Stimulated activated memory B cell treated with anti-CD40 and anti-IgM and Interleukin-4, amounts not matched to agents 10 μg/mL and 1 μg/mL and 100 μg/mL, for 72 hours (primary cell): ENCODE results near the gene C10orf105.
A peak's percentile ranks its signal among the peaks of the same experiment; 100 is the strongest.

Experiments
- ATAC-seq: fragments of 150-1000 bp; cut with Tn5 transposase; 2 replicates; pipeline ENCODE4 v1.10.0; 2021
- H3K27ac Mint-ChIP-seq: one replicate; pipeline ENCODE4 v1.8.0; 2022; ENCODE audit warnings: mild to moderate bottlenecking, mixed read lengths
- H3K27me3 Mint-ChIP-seq: one replicate; pipeline ENCODE4 v1.8.0; 2022; ENCODE audit warnings: mixed read lengths
- H3K36me3 Mint-ChIP-seq: one replicate; pipeline ENCODE4 v1.8.0; 2022; ENCODE audit warnings: mixed read lengths
- H3K4me1 Mint-ChIP-seq: one replicate; pipeline ENCODE4 v1.8.0; 2022; ENCODE audit warnings: mixed read lengths
- H3K4me3 Mint-ChIP-seq: one replicate; pipeline ENCODE4 v1.8.0; 2022; ENCODE audit warnings: mild to moderate bottlenecking, moderate library complexity, mixed read lengths
- H3K9me3 Mint-ChIP-seq: one replicate; pipeline ENCODE4 v1.8.0; 2022; ENCODE audit warnings: mixed read lengths

C10orf105 gene

DNA sequence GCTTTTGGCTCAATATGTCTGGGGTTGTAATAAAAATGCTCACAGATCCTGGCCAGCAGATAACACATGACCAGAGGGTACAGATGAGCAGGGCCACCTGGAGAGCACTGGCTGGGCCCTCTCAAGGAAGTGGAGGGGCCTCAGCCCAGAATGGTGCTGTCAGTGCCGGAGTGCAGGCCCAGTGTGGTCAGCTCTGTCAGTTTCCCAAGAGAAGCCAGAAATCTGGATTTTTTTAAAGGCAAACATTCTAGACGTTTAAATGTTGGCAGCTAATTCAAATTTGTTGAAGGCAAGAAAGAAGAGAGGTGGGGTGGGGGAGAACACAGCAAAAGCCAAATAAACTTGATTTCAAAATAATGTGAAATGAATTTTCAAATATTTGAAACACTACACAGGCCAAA lies 2.0 kb downstream of the C10orf105 start:
- H3K4me3 Mint-ChIP-seq, result no peak overlapping the region
- no peak overlapping the region for H3K27ac Mint-ChIP-seq
- no peaks in the 10 kb centered on the region for H3K36me3 Mint-ChIP-seq
- H3K9me3 Mint-ChIP-seq, result no peaks in the 10 kb centered on the region
- H3K4me1 Mint-ChIP-seq, result peaks cover 53% of the 10 kb centered on the region
- H3K27me3 Mint-ChIP-seq, result no peaks in the 10 kb centered on the region
- ATAC-seq, result no peak

DNA sequence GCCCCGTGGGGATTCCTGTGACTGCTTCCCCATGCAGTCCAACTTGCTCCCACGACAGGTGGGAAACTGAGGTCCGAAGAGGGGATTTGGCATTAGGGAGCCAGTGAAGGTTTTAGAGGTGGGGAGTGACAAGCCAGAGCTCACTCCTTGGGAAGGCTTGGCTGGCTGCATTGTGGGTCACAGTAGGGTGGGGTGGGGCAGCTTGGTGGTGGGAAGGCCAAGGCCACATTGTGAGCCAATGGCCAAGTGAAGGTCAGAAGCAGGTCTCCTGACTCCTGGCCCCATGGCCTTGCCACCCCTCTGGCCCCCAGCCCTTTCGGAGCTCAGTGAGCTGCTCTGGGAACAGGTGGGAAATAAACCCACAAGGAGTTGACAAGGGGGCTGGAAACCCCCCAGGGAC lies 2.5 kb downstream of the C10orf105 start:
- H3K27ac Mint-ChIP-seq, result no peak overlapping the region
- ATAC-seq, result no peak
- H3K4me1 Mint-ChIP-seq, result peaks cover 53% of the 10 kb centered on the region
- no peaks in the 10 kb centered on the region for H3K9me3 Mint-ChIP-seq
- H3K27me3 Mint-ChIP-seq, result no peaks in the 10 kb centered on the region
- no peaks in the 10 kb centered on the region for H3K36me3 Mint-ChIP-seq
- H3K4me3 Mint-ChIP-seq, result no peak overlapping the region

DNA sequence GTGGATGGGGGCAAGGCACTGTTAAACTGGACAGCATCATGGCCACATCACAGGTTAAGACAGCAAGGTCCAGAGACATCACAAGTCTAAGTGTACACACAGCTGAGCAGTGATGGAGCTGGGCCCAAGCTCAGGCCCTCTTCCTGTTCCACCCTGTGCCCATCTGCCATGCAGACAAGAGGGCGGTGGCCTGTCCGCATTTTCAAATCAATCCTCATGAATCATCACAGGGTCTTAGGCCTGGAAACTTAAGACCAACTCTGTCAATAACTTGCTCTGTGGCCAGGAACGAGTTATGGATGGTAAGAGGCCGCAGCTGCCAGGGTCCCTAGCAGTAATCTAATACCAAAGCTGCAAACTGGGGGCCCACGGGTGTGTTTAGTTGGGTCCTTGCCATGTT lies 3.2 kb downstream of the C10orf105 start:
- H3K4me3 Mint-ChIP-seq, result no peak overlapping the region
- H3K27ac Mint-ChIP-seq, result no peak overlapping the region
- H3K4me1 Mint-ChIP-seq, result peaks cover 47% of the 10 kb centered on the region
- H3K36me3 Mint-ChIP-seq, result no peaks in the 10 kb centered on the region
- H3K27me3 Mint-ChIP-seq, result no peaks in the 10 kb centered on the region
- no peak for ATAC-seq
- no peaks in the 10 kb centered on the region for H3K9me3 Mint-ChIP-seq

DNA sequence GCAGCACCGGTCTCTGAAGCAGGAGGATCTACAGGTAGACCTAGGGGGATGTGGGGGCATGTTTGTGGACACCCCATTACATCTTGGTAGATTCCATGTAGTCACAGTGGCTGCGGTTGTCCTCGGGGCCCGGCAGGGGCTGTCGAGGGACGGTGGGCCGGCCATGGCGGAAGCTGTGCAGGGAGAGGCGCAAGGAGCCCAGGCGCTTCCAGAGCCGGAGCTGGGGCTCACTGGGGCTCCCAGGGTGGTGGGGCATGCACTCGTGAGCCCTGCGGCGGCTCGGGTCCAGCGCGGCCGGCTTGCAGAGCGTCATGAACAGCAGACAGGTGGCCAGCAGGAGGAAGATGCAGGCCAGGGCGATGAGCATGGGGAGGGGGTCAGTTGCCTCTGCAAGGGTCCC lies 3.7 kb downstream of the C10orf105 start:
- Mint-ChIP-seq H3K27ac (peak overlapping the region; percentile 62), H3K36me3 (no peaks in the 10 kb centered on the region), H3K9me3 (no peaks in the 10 kb centered on the region), H3K4me1 (peaks cover 46% of the 10 kb centered on the region), H3K4me3 (no peak overlapping the region), H3K27me3 (no peaks in the 10 kb centered on the region)
- no peak for ATAC-seq

DNA sequence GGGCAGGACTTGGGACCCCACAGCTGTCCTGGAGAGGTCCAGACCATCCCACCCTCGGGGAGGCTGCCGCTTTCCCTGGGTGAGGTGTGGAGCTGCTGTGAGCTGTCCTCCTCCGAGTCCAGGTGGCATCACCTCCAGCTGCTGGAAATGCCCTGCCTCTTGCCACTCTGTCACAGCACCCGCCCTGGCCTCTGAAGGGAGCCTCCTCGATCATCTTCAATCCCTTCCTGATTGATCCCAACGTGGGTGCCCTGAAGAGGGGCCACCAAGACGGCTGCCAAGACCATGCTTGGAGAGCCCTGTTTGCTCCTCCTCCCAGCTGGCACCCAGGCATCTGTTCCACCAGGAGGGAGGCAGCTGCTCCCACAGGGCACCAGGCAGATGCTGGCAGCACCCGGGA lies 4.6 kb downstream of the C10orf105 start:
- no peak overlapping the region for H3K4me3 Mint-ChIP-seq
- H3K27ac Mint-ChIP-seq, result peak overlapping the region; percentile 62
- no peaks in the 10 kb centered on the region for H3K9me3 Mint-ChIP-seq
- H3K27me3 Mint-ChIP-seq, result no peaks in the 10 kb centered on the region
- no peaks in the 10 kb centered on the region for H3K36me3 Mint-ChIP-seq
- H3K4me1 Mint-ChIP-seq, result peaks cover 43% of the 10 kb centered on the region
- ATAC-seq, result no peak

DNA sequence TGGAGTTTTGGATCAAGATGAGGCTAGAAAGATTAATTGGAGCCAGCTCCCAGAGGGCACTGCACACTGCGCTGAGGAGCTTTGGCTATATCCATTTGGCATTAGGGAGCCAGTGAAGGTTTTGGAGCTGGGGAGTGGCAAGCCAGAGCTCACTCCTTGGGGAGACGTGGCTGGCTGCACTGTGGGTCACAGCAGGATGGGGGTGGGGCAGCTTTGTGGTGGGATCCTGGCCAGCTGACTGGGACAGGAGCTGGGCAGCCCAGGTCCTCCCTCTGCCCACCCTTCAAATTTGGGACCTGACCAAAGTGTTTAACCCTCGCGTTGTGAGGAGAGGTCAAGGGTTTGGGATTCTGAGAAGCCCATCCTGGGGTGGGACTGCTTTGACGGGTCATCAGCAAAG lies 5.0 kb downstream of the C10orf105 start:
- Mint-ChIP-seq H3K9me3 (no peaks in the 10 kb centered on the region), H3K27me3 (no peaks in the 10 kb centered on the region), H3K4me1 (peaks cover 47% of the 10 kb centered on the region), H3K36me3 (no peaks in the 10 kb centered on the region), H3K27ac (peak overlapping the region; percentile 79), H3K4me3 (no peak overlapping the region)
- no peak for ATAC-seq

DNA sequence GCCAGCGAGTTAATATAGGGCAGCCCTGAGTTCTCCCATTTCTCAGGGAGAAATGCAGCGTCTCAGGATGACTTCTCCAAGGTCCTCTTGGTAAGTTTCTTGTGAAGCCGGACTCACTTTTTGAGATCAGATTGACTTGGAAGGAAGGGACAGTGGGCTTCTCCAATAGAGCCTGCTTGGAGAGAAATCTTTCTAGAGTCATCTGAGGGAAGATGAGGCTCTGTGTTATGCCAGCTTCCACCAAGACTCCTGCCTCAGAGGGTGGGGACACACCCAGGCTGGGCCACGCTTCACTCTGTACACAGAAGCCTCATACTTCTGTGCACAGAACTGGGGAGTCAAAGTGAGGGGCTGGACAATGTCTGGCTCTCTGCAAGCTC lies 5.6 kb downstream of the C10orf105 start:
- Mint-ChIP-seq H3K4me3 (no peak overlapping the region), H3K9me3 (no peaks in the 10 kb centered on the region), H3K27me3 (no peaks in the 10 kb centered on the region), H3K4me1 (peaks cover 53% of the 10 kb centered on the region), H3K27ac (peak overlapping the region; percentile 79), H3K36me3 (no peaks in the 10 kb centered on the region)
- no peak for ATAC-seq

DNA sequence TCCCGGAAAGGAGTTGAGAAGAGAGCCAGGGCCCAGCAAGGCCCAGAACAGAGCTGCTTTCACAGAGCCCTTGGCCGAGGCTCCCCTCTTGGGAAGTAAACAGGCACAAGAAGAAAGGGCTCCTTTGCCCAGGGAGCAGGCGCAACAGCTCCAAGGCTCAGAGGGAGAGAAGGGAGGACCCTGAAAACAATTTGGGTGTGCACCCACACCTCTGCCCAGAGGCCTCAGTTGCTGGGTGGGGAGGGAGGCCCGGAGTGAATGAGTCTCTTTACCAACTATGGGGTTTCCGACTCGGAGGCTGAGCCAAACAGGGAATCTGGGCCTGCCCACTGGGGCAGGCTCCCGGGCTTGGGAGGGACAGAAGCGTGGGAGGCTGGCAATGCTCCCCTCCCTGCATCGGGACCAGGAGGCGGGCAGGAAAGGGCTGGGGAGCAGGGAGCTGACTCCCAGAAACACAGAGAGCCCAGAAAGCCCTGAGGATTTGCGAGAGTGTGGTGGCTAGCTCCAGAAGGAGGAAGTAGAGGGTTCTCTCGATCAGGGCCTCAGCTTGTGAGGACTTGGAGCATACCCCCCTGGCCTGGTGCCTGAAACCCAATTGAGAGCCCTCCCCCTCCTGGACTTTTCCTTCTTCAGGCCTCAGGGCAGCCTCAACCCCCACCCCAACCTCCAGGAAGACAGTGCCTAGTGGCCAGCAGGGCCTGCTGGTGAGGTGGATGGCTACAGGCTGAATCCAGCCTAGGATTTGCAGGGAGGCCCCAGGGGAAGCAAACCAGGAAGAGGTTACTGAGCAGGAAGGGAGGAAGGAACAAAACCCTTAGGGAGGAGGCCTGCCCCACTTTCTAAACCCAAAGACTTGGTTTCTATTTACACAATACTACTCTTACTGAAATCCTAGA lies 6.2 kb downstream of the C10orf105 start:
- Mint-ChIP-seq H3K27ac (peak overlapping the region; percentile 79), H3K36me3 (no peaks in the 10 kb centered on the region), H3K4me3 (no peak overlapping the region), H3K27me3 (no peaks in the 10 kb centered on the region), H3K4me1 (peaks cover 58% of the 10 kb centered on the region), H3K9me3 (no peaks in the 10 kb centered on the region)
- ATAC-seq, result no peak

DNA sequence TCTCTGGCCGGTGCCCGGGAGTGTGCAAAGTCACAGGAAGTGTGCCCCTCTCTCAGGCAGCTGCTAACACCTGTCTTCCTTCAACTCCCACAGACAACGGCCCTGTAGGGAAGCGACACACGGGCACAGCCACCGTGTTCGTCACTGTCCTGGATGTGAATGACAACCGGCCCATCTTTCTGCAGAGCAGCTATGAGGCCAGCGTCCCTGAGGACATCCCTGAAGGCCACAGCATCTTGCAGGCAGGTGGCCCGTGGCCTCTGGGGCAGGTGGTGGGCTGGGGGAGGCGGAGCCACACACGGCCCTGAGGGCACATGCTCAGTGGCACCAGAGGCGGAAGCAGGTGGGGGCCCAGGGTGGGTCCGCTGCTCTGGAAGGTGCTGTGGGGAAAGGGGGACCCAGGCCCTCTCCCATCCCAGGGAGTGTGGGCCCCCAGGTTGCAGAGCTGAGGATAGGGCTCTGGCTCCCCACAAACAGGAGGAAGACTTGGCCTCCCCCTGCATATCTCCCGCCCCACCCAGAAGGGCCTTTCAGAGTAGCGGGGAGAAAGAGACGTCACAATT lies 6.9 kb downstream of the C10orf105 start:
- H3K4me1 Mint-ChIP-seq, result peaks cover 65% of the 10 kb centered on the region
- H3K27me3 Mint-ChIP-seq, result no peaks in the 10 kb centered on the region
- H3K9me3 Mint-ChIP-seq, result no peaks in the 10 kb centered on the region
- H3K36me3 Mint-ChIP-seq, result no peaks in the 10 kb centered on the region
- no peak for ATAC-seq
- H3K4me3 Mint-ChIP-seq, result no peak overlapping the region
- H3K27ac Mint-ChIP-seq, result peak overlapping the region; percentile 79

DNA sequence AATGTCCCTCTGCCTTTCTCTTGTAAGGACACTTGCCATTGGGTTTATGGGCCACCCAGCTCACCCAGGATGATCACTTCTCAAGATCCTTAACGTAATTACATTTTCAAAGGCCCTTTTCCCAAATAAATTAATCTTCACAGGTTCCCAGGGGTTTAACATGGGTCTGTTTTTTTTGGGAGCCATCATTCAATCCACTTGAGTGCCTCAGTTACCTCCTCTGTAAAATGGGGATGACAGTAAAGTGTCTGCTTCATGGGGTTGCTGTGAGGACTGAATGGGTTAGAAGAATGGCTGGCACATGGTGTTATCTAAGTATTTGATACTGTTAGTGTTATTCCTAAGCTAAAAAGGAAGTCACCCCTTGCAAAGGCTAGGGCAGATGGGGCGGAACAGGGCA lies 7.4 kb downstream of the C10orf105 start:
- Mint-ChIP-seq H3K4me1 (peaks cover 68% of the 10 kb centered on the region), H3K27me3 (no peaks in the 10 kb centered on the region), H3K27ac (peak overlapping the region; percentile 79), H3K36me3 (no peaks in the 10 kb centered on the region), H3K4me3 (no peak overlapping the region), H3K9me3 (no peaks in the 10 kb centered on the region)
- ATAC-seq, result no peak

DNA sequence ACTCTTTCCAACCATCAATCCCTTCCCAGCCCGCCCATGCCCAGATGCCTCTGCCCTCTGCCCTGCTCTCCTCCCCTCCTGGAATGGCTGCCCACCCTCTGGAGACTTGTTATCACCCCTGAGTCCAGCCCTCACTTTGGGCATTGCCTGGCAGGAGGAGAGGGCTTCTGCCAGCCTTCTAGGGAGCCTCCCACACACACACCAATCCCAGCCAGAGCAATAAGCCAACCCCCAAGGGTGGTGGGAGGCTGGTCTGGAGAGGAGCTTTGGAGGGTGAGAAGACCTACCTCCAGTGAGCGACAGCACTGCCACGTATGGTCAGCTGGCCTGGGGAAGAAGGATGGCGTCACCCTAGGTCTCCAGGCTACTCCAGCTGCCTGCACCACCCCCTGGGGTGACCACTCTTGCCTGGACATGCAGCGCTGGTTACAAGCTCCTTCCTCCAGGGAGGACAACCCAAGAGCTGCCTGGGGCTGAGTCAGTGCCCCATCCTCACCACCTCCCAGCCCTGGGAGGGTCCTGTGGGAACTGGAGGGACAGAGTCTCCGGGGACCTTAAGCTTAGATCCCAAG lies 8.4 kb downstream of the C10orf105 start:
- no peaks in the 10 kb centered on the region for H3K27me3 Mint-ChIP-seq
- peaks cover 68% of the 10 kb centered on the region for H3K4me1 Mint-ChIP-seq
- no peaks in the 10 kb centered on the region for H3K36me3 Mint-ChIP-seq
- H3K9me3 Mint-ChIP-seq, result no peaks in the 10 kb centered on the region
- H3K4me3 Mint-ChIP-seq, result no peak overlapping the region
- H3K27ac Mint-ChIP-seq, result peak overlapping the region; percentile 79
- ATAC-seq, result no peak

DNA sequence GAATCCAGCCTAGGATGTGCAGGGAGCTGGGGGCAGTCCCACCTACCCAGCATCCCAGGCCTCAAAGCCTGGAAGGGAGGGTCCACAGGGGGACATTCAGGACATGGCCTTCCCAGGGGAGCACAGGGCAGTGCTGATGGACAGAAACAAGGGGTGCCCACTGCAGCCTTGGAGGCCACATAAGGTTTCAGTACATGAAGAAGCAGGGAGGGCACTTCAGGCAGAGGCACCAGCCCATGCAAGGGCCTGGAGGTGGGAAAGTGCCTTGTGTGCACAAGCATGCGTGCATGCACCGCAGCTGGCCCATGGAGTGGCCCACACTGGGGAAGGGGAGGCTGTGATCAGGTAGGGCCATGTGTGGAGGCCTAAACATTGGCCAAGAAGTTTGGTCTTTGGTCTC lies 9.1 kb downstream of the C10orf105 start:
- Mint-ChIP-seq H3K36me3 (no peaks in the 10 kb centered on the region), H3K4me3 (no peak overlapping the region), H3K27ac (no peak overlapping the region), H3K9me3 (no peaks in the 10 kb centered on the region), H3K27me3 (no peaks in the 10 kb centered on the region), H3K4me1 (peaks cover 62% of the 10 kb centered on the region)
- no peak for ATAC-seq

DNA sequence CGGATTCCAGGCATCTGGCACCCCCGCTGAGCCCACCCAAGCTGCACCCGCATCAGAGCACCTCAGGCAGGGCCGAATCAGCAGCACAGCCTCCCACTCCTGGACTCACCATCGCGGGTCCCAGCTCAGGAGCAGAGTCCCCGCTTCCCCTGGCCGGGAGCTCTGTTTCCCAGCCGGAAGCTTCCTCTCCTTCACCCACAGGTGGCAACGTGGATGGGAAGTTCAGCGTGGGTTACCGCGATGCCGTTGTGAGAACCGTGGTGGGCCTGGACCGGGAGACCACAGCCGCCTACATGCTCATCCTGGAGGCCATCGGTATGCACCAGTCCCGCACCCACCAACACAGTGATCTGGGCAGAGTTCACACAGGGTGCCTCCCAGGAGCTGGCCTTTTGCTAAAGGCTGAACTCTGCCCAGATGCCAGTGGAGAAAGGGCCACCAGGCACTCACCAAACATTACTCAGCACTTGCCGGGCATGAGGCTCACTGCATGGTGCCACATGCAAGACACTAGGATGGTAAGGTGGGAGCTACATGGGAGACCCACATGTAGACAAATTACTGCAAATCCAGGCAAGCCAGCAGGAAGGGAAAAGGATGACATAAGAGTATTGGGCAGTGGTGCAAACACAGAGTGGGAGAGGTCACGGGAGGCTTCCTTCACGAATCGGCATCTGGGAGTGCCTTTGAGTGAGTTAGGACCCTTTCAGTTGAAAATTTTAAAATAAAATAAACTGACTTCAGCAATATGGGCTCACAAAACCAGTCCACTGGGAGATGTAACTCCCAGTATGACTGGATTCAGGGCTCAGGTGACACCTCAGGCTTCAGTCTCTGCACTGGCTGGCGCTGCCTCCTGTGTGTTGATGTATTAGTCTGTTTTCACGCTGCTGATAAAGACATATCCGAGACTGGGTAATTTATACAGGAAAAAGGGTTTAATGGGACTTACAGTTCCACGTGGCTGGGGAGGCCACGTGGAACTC lies 10.4 kb downstream of the C10orf105 start:
- H3K4me1 Mint-ChIP-seq, result peaks cover 49% of the 10 kb centered on the region
- ATAC-seq, result peak; percentile 61
- peak overlapping the region; percentile 29 for H3K27ac Mint-ChIP-seq
- H3K4me3 Mint-ChIP-seq, result no peak overlapping the region
- H3K27me3 Mint-ChIP-seq, result no peaks in the 10 kb centered on the region
- H3K36me3 Mint-ChIP-seq, result no peaks in the 10 kb centered on the region
- no peaks in the 10 kb centered on the region for H3K9me3 Mint-ChIP-seq

DNA sequence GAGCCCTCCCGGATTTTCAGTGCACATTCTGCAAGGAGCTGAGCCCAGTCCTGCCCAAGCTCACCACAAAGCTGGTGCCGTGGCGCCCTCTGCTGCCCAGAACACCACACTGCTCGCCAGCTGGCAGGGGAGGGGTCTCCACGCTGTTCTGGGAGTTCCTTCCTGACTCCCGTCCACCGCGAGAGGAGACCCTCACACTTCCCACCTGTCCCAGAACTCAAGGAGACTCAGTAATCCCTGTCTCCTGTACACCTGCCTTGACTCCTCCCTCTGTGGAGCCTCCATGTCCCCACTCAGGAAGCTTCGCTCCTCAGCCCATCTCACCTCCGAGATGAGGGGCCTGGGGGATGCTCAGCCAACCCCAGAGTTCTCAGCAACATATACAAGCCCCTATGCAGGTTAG lies 11.3 kb downstream of the C10orf105 start:
- Mint-ChIP-seq H3K36me3 (no peaks in the 10 kb centered on the region), H3K4me1 (peaks cover 40% of the 10 kb centered on the region), H3K27me3 (no peaks in the 10 kb centered on the region), H3K27ac (peak overlapping the region; percentile 2), H3K9me3 (no peaks in the 10 kb centered on the region), H3K4me3 (no peak overlapping the region)
- no peak for ATAC-seq

DNA sequence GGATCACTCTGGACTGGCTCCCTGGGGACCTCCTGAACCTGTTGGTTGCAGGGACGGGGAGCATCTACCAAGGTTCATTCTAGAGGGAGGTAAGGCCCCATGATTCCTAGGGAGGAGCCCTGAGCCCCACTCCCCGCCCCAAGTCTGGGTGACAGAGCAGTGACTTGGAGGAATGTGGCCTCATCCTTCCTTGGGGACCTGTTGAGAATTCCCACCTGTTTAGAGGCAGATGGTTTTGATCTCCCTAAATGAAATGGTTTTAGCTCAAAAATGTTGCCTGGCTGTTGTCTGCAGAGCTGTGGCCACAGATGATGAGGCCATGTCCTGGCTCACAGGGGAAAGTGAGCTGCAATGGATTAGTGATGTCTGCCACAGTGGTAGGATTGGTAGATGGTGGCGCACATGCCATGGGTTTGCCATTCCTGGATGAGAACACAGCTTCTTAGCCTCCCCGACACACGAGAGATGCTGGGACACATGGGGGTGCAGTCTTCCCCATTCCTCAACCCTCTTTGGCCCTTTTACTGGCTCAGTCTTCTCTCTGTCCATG lies 12.3 kb downstream of the C10orf105 start:
- H3K36me3 Mint-ChIP-seq, result no peaks in the 10 kb centered on the region
- peak overlapping the region; percentile 2 for H3K27ac Mint-ChIP-seq
- ATAC-seq, result no peak
- no peaks in the 10 kb centered on the region for H3K27me3 Mint-ChIP-seq
- H3K4me3 Mint-ChIP-seq, result no peak overlapping the region
- peaks cover 30% of the 10 kb centered on the region for H3K4me1 Mint-ChIP-seq
- H3K9me3 Mint-ChIP-seq, result no peaks in the 10 kb centered on the region
